Body of pancreas (tissue), 4 donors: Measurements from ENCODE around the gene COL23A1. TPM values are rescaled to one million over a fixed set of nuclear protein-coding genes. Genes with fewer than 3 reads are reported as not detected.

Experiments used
- ATAC-seq: fragments of 150-250 bp; one replicate; pipeline ENCODE4 v1.9.1; 2016
- DNase-seq, 4 donors: peaks; one replicate each; pipeline ENCODE4 v3.0.0-alpha.2; 2019
- H3K27ac ChIP-seq, 4 donors: fragments of 200-600 bp; sonication (generic); 1 replicate in 3 of 4; 2 replicates in 1 of 4; pipeline versions ENCODE4 v1.5.1 to v1.6.1; 2016 to 2019; ENCODE audit warnings: mild to moderate bottlenecking in 1 of 4, mixed read lengths in 1 of 4, moderate library complexity in 1 of 4
- H3K27me3 ChIP-seq, 2 donors: fragments of 200-600 bp; sonication (generic); one replicate each; pipeline ENCODE4 v1.6.0; 2016; ENCODE audit warnings: mild to moderate bottlenecking in 1 of 2
- H3K36me3 ChIP-seq, 2 donors: fragments of 200-600 bp; sonication (generic); replicated peaks in 1 of 2; 2 replicates each; pipeline ENCODE4 v1.5.1; 2016; ENCODE audit warnings: low read depth in 2 of 2; ENCODE audit not compliant: insufficient read depth in 1 of 2
- H3K4me1 ChIP-seq: fragments of 200-600 bp; sonication (generic); one replicate; pipeline ENCODE4 v1.6.0; 2016
- H3K4me3 ChIP-seq, 2 donors: fragments of 200-600 bp; sonication (generic); 1 replicate in 1 of 2; 2 replicates in 1 of 2; pipeline ENCODE4 v1.5.1; 2016 to 2019
- H3K9me3 ChIP-seq, 3 donors: fragments of 200-600 bp; sonication (generic); 1 replicate in 2 of 3; 2 replicates in 1 of 3; pipeline ENCODE4 v1.5.1; 2016
- POLR2A ChIP-seq, 3 donors: fragments of 450-650 bp; IDR thresholded peaks; one replicate each; pipeline ENCODE4 v1.6.1; 2016; ENCODE audit warnings: antibody characterized with exemption in 3 of 3, mild to moderate bottlenecking in 2 of 3
- WGBS, 2 donors: methylation state at CpG; one replicate each; pipeline ENCODE4 v1.1.5; 2017; 5-methylcytosine and 5-hydroxymethylcytosine counted together
- intact Hi-C: fragments of 100-400 bp; cut with DNase I; formaldehyde crosslinking; loops from one replicate; pipeline ENCODE4 v1.15.1; 2023
- total RNA-seq, 2 donors: library from RNA; depleted of rRNA; stranded (reverse); fragments of >200 nt; gene quantifications; one replicate each; pipeline ENCODE4 v1.1.0, GENCODE V29; 2016
- TF ChIP-seq, protein P1 (sequence below), 7 experiments: fragments of 450-650 bp in 4 of 7; fragments of 200-600 bp in 3 of 7; sonication (generic) in 3 of 7; IDR thresholded peaks; one replicate each; pipeline ENCODE4 v1.5.1; 2016 to 2019; ENCODE audit warnings: antibody characterized with exemption in 7 of 7

COL23A1 gene
- total RNA-seq, 2 donors from 2014 or later, result not detected

DNA sequence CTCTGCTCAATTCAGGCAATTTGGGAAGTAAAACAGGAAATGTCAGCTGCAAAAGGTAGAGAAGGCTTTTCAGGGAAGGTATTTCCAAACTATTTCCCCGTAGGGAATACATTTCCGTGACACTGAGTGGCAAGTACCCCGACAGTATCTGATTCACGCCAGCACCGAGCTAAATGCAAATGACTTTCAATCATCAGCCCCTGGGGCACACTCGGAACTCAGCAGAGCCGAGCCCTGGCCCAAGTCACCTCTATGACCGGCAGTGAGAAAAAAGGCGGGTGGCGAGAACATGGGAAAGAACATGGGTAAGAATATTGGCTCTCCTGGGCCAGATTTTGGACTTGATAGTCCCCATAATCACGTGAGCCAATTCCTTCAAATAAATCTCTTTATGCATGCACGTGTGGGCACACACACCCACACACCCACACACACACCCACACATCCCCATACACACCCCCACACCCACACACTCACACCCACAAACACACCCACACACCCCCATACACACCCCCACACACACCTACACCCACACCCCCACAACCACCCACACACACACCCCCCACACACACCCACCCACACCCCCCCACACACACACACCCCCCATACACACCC, 43.0 kb downstream of the COL23A1 start:
- H3K9me3 ChIP-seq, result no peaks in the 10 kb centered on the region
- H3K4me3 ChIP-seq, result no peak overlapping the region
- no peak for ATAC-seq
- H3K36me3 ChIP-seq, result no peaks in the 10 kb centered on the region
- intact Hi-C loops, result no loop called here
- H3K27ac ChIP-seq, result no peak overlapping the region
- H3K4me1 ChIP-seq, result no peaks in the 10 kb centered on the region
- H3K27me3 ChIP-seq, result no peaks in the 10 kb centered on the region
- WGBS, 2 donors, result 58 to 64% methylated on average over 10 to 12 of the region's 12 CpGs
- no peak for DNase-seq
- TF ChIP-seq, protein P1, sequence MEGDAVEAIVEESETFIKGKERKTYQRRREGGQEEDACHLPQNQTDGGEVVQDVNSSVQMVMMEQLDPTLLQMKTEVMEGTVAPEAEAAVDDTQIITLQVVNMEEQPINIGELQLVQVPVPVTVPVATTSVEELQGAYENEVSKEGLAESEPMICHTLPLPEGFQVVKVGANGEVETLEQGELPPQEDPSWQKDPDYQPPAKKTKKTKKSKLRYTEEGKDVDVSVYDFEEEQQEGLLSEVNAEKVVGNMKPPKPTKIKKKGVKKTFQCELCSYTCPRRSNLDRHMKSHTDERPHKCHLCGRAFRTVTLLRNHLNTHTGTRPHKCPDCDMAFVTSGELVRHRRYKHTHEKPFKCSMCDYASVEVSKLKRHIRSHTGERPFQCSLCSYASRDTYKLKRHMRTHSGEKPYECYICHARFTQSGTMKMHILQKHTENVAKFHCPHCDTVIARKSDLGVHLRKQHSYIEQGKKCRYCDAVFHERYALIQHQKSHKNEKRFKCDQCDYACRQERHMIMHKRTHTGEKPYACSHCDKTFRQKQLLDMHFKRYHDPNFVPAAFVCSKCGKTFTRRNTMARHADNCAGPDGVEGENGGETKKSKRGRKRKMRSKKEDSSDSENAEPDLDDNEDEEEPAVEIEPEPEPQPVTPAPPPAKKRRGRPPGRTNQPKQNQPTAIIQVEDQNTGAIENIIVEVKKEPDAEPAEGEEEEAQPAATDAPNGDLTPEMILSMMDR (IDR thresholded peaks at IDR 0.05), result no peak
- no peak for TF ChIP-seq POLR2A (IDR thresholded peaks at IDR 0.05)

DNA sequence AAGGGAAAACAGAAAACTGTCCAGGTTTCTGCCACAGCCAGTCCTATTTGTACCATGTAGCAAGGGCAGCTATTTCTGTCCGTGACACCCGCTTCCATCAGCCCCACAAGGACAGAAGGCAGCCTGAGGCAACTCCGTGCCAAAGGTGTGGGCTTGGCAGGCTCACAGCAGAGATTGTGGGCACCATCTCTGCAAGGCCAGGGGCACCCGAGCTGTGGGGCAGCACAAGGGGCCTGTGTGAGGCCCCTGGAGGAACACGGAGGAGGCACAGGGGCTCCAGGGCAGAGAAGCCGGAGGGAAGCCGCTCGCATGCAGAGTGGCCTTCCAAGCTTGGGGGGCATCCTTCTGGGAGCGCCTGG, 43.5 kb downstream of the COL23A1 start:
- Histone ChIP-seq H3K36me3 (no peaks in the 10 kb centered on the region), H3K4me1 (no peaks in the 10 kb centered on the region), H3K4me3 (no peak overlapping the region), H3K9me3 (no peaks in the 10 kb centered on the region), H3K27me3 (no peaks in the 10 kb centered on the region), H3K27ac (no peak overlapping the region)
- intact Hi-C loops, result no loop called here
- ATAC-seq (no peak), DNase-seq (no peak)
- TF ChIP-seq, protein P1 (IDR thresholded peaks at IDR 0.05), result no peak
- TF ChIP-seq POLR2A (IDR thresholded peaks at IDR 0.05), result no peak
- WGBS, 2 donors, result 67 to 70% methylated on average over 7 to 9 of the region's 9 CpGs

DNA sequence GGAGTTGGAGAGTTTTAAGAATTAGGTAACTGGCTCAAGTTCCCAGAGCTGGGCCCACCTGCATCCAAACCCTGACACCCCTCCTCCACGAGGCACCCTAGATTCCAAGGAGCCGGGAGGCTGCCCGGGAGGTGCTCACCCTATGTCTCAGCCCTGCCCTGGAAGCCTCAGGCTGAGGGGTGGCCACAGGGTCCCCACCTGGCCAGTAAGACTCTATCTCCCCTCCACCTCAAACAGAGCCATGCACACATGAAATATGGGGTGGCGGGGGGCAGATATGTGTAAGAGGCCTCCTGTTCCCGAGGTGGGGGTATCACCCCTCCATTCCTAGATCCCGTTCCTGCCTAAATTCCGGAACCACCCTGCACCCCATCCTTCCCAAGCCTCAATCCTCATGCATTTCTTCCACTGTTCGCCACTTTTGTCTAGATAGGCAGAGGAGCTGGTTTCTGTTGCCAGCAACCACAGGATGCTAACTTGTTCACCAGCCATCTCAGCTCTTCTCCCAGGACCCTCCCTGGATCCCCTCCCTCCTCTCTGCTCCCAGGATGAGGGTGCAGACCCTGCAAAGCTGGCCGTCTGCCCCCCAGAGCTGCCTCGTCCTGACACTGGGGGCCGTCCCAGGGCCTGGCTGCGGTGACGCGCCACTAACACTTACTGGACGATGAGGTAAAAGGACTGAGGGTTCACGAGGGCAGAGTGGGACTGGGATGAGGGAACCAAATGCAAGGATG, 44.1 kb downstream of the COL23A1 start:
- TF ChIP-seq, protein P1 (IDR thresholded peaks at IDR 0.05), result no peak
- no peak for TF ChIP-seq POLR2A (IDR thresholded peaks at IDR 0.05)
- Histone ChIP-seq H3K36me3 (no peaks in the 10 kb centered on the region), H3K4me3 (no peak overlapping the region), H3K9me3 (no peaks in the 10 kb centered on the region), H3K27ac (no peak overlapping the region), H3K4me1 (no peaks in the 10 kb centered on the region), H3K27me3 (no peaks in the 10 kb centered on the region)
- intact Hi-C loops, result no loop called here
- 70 to 73% methylated on average over 13 to 16 of the region's 16 CpGs for WGBS, 2 donors
- ATAC-seq, result no peak
- DNase-seq, result no peak

DNA sequence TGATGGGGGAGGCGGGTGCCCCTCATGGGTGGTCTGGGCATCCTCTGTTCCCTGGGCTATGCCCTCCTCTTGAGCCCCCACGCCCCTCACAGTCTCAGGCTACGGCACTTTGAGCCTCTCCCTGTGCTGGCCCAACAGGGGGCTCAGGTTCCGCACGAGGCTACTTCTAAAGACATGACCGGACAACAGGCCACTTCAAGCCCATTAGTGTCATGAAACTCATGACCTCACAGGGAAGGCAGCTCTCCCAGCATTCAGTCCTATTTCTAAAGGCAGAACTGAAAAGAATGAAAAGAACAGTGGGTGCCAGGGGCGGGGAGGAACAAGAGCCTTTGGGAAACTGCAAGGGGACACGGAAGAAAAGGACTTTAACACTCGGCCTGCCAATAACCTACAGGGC, 45.0 kb downstream of the COL23A1 start:
- ATAC-seq, result no peak
- no peak for DNase-seq
- no peaks in the 10 kb centered on the region for H3K9me3 ChIP-seq
- no peaks in the 10 kb centered on the region for H3K4me1 ChIP-seq
- no peaks in the 10 kb centered on the region for H3K27me3 ChIP-seq
- 61 to 69% methylated on average over 7 to 9 of the region's 9 CpGs for WGBS, 2 donors
- no peaks in the 10 kb centered on the region for H3K36me3 ChIP-seq
- TF ChIP-seq, protein P1 (IDR thresholded peaks at IDR 0.05), result no peak
- no peak for TF ChIP-seq POLR2A (IDR thresholded peaks at IDR 0.05)
- H3K27ac ChIP-seq, result no peak overlapping the region
- no peak overlapping the region for H3K4me3 ChIP-seq
- intact Hi-C loops, result no loop called here
